SK-N-MC (cell line): ENCODE data around the gene RECQL5.

Experiments
- DNase-seq: peaks from one replicate; pipeline ENCODE4 v3.0.0-alpha.2; 2011; ENCODE audit warnings: low read depth, low spot score
- H3K27ac ChIP-seq: fragments of 200-600 bp; sonication (generic); 2 replicates; pipeline ENCODE4 v1.5.1; 2016; ENCODE audit warnings: mixed run types
- H3K36me3 ChIP-seq: fragments of 200-600 bp; sonication (generic); 2 replicates; pipeline ENCODE4 v1.6.1; 2017; ENCODE audit warnings: antibody characterized with exemption, low read length, mixed read lengths; ENCODE audit not compliant: insufficient read depth
- H3K4me3 ChIP-seq: fragments of 200-600 bp; sonication (generic); 2 replicates; pipeline ENCODE4 v1.5.1; 2016
- H3K9ac ChIP-seq: fragments of 200-600 bp; sonication (generic); 2 replicates; pipeline ENCODE4 v1.8.0; 2017; ENCODE audit warnings: mixed run types, mixed read lengths; ENCODE audit not compliant: insufficient read length
- H3K9me3 ChIP-seq: fragments of 200-600 bp; sonication (generic); 2 replicates; pipeline ENCODE4 v1.6.1; 2017; ENCODE audit warnings: low read depth, mild to moderate bottlenecking, antibody characterized with exemption, low read length, moderate library complexity, mixed read lengths
- EZH2 ChIP-seq: fragments of 200-600 bp; sonication (generic); IDR thresholded peaks from one replicate; pipeline ENCODE4 v1.6.1; 2017; ENCODE audit warnings: antibody characterized with exemption
- FOXP2 ChIP-seq: optimal IDR thresholded peaks from 2 replicates; pipeline ENCODE3; 2011; ENCODE audit warnings: mild to moderate bottlenecking, moderate library complexity; ENCODE audit not compliant: insufficient read depth; ENCODE audit errors: extremely low read length, control extremely low read depth
- POLR2AphosphoS5 ChIP-seq: IDR thresholded peaks from 2 replicates; pipeline ENCODE4 v1.6.1; 2012; ENCODE audit warnings: mild to moderate bottlenecking, low read depth, low read length, borderline replicate concordance

Gene RECQL5

GRCh38 chr17:75630071-75630917, 36.7 kb downstream of the RECQL5 start:
- H3K27ac ChIP-seq: no peak overlapping the region
- no peak for DNase-seq
- no peaks in the 10 kb centered on the region for H3K9me3 ChIP-seq
- no peaks in the 10 kb centered on the region for H3K36me3 ChIP-seq
- no peak for TF ChIP-seq EZH2
- TF ChIP-seq POLR2AphosphoS5: no peak
- no peak for TF ChIP-seq FOXP2
- H3K4me3 ChIP-seq: no peak overlapping the region
- no peak overlapping the region for H3K9ac ChIP-seq

DNA sequence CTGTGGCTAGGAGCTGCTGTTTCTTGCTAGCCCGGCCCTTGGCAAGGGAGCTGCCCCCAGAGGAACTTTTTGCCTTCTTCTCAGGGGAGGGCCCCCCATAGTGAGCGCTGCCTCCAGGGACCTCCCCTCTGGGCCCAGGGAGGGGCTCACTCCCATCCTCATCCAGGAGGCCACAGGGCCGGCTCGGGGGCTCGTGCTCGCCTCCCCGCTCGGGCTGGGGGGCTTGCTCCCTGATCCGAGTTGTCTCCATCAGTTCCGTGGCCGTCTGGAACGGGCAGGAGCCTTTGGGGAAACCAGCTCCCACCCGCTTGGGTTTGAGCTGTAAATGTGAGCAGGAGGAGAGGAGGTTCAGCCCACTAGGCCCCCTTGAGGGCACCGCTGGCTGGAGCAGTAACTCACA, 37.8 kb downstream of the RECQL5 start:
- H3K27ac ChIP-seq: no peak overlapping the region
- H3K9me3 ChIP-seq: no peaks in the 10 kb centered on the region
- no peak for DNase-seq
- H3K4me3 ChIP-seq: no peak overlapping the region
- H3K9ac ChIP-seq: no peak overlapping the region
- no peak for TF ChIP-seq POLR2AphosphoS5
- no peak for TF ChIP-seq FOXP2
- no peak for TF ChIP-seq EZH2
- H3K36me3 ChIP-seq: no peaks in the 10 kb centered on the region

- H3K27ac ChIP-seq: no peak overlapping the region
- no peak for DNase-seq
- H3K9ac ChIP-seq: no peak overlapping the region
- no peaks in the 10 kb centered on the region for H3K9me3 ChIP-seq
- no peaks in the 10 kb centered on the region for H3K36me3 ChIP-seq
- no peak overlapping the region for H3K4me3 ChIP-seq
- no peak for TF ChIP-seq FOXP2
- no peak for TF ChIP-seq POLR2AphosphoS5
- TF ChIP-seq EZH2: no peak
These were observed 38.5 kb downstream of the RECQL5 start for GRCh38 chr17:75628425-75628824.

DNA sequence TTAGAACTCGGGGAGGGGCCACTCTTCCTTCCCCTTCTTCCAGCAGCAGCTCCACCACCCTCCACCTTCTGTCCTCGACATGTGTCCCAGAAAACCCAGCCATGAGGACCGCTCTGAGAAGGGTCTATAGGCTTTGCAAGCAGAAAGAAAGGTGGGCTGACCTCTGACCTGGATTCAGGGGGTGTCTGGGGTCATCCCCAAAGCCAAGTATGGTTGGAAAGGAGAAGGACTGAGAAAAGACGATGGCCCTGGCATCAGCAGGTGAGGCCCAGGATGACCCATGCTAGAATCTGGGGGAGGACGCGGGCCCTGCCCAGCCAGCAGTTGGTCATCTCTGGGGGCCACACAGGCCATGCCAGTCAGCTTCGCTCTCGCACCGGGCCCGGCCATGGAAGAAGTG, 39.9 kb downstream of the RECQL5 start:
- H3K27ac ChIP-seq: no peak overlapping the region
- TF ChIP-seq POLR2AphosphoS5 (no peak), EZH2 (no peak), FOXP2 (no peak)
- no peak overlapping the region for H3K9ac ChIP-seq
- H3K36me3 ChIP-seq: no peaks in the 10 kb centered on the region
- no peaks in the 10 kb centered on the region for H3K9me3 ChIP-seq
- H3K4me3 ChIP-seq: no peak overlapping the region
- no peak for DNase-seq

- Histone ChIP-seq H3K27ac (no peak overlapping the region), H3K9me3 (no peaks in the 10 kb centered on the region), H3K4me3 (no peak overlapping the region), H3K9ac (no peak overlapping the region), H3K36me3 (no peaks in the 10 kb centered on the region)
- TF ChIP-seq POLR2AphosphoS5 (no peak), FOXP2 (no peak), EZH2 (no peak)
- no peak for DNase-seq
These were observed 40.4 kb downstream of the RECQL5 start for GRCh38 chr17:75626496-75627038.

GRCh38 chr17:75625813-75626486, 41.0 kb downstream of the RECQL5 start:
- Histone ChIP-seq H3K4me3 (no peak overlapping the region), H3K36me3 (no peaks in the 10 kb centered on the region), H3K27ac (no peak overlapping the region), H3K9me3 (no peaks in the 10 kb centered on the region), H3K9ac (no peak overlapping the region)
- DNase-seq: no peak
- no peak for TF ChIP-seq POLR2AphosphoS5
- TF ChIP-seq EZH2: no peak
- no peak for TF ChIP-seq FOXP2

GRCh38 chr17:75624714-75625345, 42.1 kb downstream of the RECQL5 start:
- TF ChIP-seq FOXP2: no peak
- TF ChIP-seq POLR2AphosphoS5: no peak
- TF ChIP-seq EZH2: no peak
- Histone ChIP-seq H3K27ac (no peak overlapping the region), H3K4me3 (no peak overlapping the region), H3K9me3 (no peaks in the 10 kb centered on the region), H3K36me3 (no peaks in the 10 kb centered on the region), H3K9ac (no peak overlapping the region)
- DNase-seq: no peak

DNA sequence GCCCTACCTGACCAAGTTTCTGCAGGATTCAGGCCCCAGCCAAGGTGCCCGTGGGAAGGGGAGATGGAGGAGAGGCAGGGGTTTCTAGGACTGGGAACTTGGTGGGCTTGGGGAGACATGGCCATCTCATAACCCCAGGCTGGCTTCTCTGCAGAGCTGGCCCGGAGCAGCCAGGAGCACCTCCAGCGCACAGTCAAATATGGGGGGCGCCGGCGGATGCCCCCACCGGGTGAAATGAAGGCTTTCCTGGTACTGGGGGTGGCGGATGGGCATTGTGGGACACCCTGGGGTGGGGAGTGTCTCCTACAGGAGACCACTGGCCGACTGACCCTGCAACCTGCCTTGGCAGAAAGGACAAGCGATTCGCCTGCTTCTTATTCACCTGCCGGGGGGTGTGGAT, 42.9 kb downstream of the RECQL5 start:
- Histone ChIP-seq H3K4me3 (no peak overlapping the region), H3K36me3 (no peaks in the 10 kb centered on the region), H3K9me3 (no peaks in the 10 kb centered on the region), H3K9ac (no peak overlapping the region), H3K27ac (no peak overlapping the region)
- TF ChIP-seq FOXP2: no peak
- no peak for TF ChIP-seq EZH2
- TF ChIP-seq POLR2AphosphoS5: no peak
- DNase-seq: no peak
